ENCODE results near the gene THSD7A.
"Not testable (repeated sequence)": the region's sequence is repeated elsewhere in the genome, so short reads cannot be mapped to it uniquely, and the experiment has no call there.

The THSD7A gene

GRCh38 chr7:11449316-11449715, 382.7 kb downstream of the THSD7A start:
- peak overlapping the region; percentile 75 for H3K27ac ChIP-seq

DNA sequence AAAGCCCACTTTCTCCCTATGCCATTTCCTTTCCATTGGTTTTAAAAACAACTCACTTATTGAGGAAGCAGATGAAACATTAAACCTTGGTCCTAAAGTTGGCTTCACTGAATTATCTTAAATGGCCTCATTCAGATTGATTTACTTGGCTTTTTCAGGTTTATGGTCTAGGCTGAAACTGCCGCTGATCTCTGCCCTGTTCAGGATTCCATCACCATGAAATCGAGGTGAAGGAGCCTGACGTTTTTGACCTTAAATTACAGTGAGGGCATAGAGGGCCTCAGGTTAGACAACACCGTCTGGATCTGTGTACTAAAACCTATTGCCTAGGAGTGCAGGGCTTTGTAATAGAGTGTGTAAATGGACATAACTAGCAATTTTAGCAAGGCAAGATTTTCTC, 383.7 kb downstream of the THSD7A start:
- TF ChIP-seq, protein P1, sequence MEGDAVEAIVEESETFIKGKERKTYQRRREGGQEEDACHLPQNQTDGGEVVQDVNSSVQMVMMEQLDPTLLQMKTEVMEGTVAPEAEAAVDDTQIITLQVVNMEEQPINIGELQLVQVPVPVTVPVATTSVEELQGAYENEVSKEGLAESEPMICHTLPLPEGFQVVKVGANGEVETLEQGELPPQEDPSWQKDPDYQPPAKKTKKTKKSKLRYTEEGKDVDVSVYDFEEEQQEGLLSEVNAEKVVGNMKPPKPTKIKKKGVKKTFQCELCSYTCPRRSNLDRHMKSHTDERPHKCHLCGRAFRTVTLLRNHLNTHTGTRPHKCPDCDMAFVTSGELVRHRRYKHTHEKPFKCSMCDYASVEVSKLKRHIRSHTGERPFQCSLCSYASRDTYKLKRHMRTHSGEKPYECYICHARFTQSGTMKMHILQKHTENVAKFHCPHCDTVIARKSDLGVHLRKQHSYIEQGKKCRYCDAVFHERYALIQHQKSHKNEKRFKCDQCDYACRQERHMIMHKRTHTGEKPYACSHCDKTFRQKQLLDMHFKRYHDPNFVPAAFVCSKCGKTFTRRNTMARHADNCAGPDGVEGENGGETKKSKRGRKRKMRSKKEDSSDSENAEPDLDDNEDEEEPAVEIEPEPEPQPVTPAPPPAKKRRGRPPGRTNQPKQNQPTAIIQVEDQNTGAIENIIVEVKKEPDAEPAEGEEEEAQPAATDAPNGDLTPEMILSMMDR (conservative IDR thresholded peaks at IDR 0.05): no peak
- H3K27ac ChIP-seq: no peak overlapping the region; the same call in 1 of the 2 replicates

More at GRCh38 chr7:11449316-11449715, 382.7 kb downstream of the THSD7A start:
- TF ChIP-seq, protein P1 (conservative IDR thresholded peaks at IDR 0.05): no peak

GRCh38 chr7:11447106-11447505, 384.9 kb downstream of the THSD7A start:
- TF ChIP-seq, protein P1 (conservative IDR thresholded peaks at IDR 0.05): no peak
- no peak overlapping the region for H3K27ac ChIP-seq

DNA sequence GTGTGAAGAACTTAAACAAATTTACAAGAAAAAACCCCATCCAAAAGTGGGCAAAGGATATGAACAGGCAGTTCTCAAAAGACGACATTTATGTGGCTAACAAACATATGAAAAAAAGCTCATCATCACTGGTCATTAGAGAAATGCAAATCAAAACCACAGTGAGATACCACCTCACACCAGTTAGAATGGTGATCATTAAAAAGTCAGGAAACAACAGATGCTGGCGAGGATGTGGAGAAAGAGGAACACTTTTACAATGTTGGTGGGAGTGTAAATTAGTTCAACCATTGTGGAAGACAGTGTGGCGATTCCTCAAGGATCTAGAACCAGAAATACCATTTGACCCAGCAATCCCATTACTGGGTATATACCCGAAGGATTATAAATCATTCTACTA, 388.1 kb downstream of the THSD7A start:
- H3K27ac ChIP-seq: not testable (repeated sequence)

- H3K27ac ChIP-seq: no peak overlapping the region
- TF ChIP-seq, protein P1 (conservative IDR thresholded peaks at IDR 0.05): no peak
Observed at GRCh38 chr7:11437994-11438393, 394.0 kb downstream of the THSD7A start.

DNA sequence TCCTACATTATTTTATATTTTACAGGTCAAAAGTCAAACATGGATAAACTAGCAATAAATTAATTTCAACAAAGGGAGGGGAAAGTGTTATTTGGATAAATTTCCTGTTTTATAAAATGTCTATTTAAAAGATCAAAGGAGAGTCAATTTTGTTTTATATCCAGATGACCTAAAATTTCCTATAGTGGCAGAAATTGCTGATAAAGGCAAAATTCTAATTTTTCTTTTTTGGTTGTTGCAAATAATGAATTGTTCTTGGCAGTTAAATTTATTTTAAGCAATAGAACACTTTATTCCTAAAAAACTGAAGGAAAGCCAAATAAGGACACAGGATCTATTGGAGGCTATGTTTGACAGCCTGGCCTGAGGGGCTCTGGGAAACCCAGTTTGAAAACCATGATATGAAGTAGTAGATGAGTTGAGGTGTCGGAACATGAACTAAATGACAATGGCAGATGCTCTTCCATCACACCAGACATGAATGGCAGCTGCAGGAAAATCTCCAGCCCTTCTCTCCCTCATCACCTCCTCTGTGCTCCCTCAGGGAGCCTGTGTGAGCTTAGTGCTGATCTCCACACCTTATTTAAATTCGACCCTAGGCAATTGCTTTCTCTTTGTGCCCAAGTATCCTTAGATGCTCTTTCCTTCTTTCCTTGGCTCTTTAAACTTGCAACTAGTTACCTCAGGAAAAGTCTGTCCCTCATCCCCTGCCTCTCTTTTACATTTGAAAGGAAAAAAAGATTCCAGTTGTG, 395.0 kb downstream of the THSD7A start:
- no peak overlapping the region for H3K27ac ChIP-seq
- TF ChIP-seq, protein P1 (conservative IDR thresholded peaks at IDR 0.05): no peak

GRCh38 chr7:11436316-11436715, 395.7 kb downstream of the THSD7A start:
- TF ChIP-seq, protein P1 (conservative IDR thresholded peaks at IDR 0.05): no peak
- H3K27ac ChIP-seq: no peak overlapping the region

DNA sequence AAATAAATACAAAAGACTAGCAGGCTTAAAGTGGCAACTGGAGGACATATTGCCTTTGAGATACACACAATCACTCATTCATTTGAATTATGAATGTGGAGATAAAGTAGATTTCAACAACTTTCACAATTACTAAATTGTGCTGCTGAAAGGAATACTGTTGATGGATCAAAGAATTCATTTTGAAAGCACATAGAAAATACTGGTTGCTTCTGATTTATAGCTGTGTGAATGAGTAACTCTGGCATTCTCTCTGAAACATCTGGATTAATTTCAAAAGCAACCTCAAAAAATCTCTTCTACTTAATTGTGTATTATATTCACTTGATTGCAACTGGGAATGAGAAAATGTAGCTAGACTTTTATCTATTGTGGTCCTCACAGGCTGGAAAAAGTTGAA, 397.6 kb downstream of the THSD7A start:
- H3K27ac ChIP-seq: no peak overlapping the region
- TF ChIP-seq, protein P1 (conservative IDR thresholded peaks at IDR 0.05): no peak

Measured in VCaP (cell line).